GM12865 (cell line): ENCODE measurements around the gene SATB1.

ENCODE experiments used
- DNase-seq: peaks from one replicate; pipeline ENCODE4 v3.0.0; 2010; ENCODE audit warnings: low read depth
- H3K4me3 ChIP-seq: 2 replicates; pipeline ENCODE4 v1.5.1; 2011; ENCODE audit warnings: mild to moderate bottlenecking, low read depth, low read length, control low read depth
- TF ChIP-seq, protein P1 (sequence below): IDR thresholded peaks from 2 replicates; pipeline ENCODE4 v1.5.1; 2011; ENCODE audit warnings: low read length, control low read depth, low read depth, inconsistent platforms; ENCODE audit not compliant: insufficient read depth; ENCODE audit errors: missing control alignments

Gene SATB1

DNA sequence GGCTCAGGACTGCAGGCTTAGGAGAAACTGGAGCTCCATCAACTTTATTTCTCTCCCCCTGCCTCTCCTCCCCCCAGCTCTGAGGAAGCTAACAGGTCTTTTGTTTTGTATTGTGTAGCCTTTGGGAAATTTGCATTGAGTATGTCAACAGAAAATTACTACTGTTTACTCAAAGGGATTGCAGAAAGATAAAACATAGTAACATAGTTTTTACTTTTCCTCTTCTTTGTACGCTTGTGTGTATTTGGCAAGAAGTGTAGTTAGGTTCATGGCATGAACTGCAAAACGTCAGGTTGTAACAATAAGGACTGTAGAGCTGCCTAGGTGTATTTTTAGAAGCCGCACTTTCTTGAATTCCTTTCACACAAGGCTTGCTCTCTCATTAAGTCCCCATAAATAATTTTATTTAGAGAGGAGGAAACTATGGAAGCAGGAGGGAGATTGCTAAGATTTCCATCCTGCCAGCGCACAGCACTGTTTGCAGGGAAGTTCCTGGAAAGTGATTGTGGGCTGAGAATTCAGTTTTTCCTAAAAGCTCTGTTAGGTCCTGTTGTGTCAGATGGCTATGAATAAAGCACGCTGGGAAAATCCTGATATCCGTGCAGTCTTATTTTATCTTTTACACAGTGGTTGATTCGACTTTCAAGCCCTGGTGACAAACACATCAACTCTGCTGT lies 21.1 kb upstream of the SATB1 start:
- TF ChIP-seq, protein P1, sequence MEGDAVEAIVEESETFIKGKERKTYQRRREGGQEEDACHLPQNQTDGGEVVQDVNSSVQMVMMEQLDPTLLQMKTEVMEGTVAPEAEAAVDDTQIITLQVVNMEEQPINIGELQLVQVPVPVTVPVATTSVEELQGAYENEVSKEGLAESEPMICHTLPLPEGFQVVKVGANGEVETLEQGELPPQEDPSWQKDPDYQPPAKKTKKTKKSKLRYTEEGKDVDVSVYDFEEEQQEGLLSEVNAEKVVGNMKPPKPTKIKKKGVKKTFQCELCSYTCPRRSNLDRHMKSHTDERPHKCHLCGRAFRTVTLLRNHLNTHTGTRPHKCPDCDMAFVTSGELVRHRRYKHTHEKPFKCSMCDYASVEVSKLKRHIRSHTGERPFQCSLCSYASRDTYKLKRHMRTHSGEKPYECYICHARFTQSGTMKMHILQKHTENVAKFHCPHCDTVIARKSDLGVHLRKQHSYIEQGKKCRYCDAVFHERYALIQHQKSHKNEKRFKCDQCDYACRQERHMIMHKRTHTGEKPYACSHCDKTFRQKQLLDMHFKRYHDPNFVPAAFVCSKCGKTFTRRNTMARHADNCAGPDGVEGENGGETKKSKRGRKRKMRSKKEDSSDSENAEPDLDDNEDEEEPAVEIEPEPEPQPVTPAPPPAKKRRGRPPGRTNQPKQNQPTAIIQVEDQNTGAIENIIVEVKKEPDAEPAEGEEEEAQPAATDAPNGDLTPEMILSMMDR = no peak
- no peak overlapping the region for H3K4me3 ChIP-seq
- DNase-seq = no peak

DNA sequence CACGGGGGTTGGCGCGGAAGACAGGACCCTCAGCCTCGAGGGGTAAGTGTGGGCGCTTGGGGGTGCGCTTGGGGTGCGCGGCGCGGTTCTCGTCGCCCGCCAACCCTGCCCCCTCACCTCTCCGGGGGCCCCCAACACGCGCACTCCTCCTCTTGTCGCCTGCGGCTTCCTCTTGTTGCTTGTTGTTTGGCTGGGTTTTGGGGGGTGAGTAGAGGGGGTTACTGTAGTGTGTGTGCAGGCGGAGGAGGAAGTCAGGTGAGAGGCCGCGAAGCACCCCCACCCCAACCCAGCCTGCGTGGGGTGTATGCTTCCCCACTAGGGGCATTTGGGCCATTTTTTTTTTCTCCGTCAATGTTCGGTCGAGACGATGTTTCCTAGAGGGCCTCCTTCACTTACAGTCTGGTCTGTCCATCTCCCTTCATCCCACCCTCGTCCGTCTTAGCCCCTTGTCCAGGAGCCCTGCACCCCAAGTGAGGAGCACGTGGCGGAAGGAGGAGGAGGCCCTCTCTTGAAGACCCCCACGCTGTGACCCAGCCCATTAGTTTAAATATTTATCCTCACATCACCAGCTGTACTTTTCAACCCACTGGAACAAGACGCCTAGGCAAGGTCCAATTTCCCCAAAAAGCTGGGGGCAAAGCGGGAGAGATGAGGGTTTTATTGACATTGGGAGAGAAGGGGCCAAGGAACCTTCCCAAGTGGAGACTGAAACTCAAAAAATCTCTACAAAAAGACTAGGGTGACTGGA lies 20.4 kb upstream of the SATB1 start:
- no peak for DNase-seq
- no peak overlapping the region for H3K4me3 ChIP-seq
- TF ChIP-seq, protein P1 = no peak

DNA sequence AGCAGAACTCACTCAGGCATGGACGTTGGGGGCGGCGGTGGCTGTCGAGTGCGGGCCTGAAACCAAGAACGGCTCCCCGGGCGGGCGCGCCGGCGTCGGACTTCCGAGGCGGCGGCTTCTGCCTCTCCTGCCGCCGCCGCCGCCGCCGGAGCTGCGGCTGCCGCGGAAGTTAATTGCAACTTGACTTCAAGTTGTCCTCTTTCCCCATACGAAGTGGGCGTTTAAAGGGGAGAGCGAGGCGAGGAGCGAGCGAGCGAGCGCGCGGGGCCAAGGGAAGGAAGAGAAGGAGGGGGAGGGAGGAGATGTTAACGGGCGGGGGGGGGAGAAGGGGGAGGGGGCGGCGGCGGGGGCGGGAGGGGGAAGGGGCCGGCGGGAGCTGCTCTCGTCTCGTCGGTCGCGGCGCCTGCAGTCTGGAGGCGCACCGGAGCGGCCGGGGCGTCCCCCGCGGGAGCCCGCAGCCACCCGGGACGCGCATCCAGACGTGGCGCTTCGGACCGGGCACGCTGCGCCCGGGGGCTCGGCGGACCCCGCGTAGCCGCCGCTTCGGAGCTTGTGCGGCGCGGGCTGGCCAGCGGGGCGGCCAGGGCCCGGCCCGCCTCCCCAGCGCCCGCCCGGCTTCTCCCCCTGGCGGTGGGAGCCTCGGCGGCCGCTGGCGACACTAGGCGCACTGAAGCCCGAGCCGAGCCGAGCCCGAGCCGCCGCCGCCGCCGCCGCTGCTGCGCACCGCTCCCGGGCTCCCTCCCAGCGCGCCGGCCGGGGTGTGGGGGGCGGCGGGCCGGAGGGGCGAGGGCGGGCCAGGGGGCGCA lies 19.7 kb upstream of the SATB1 start:
- peak; percentile 40 for DNase-seq

DNA sequence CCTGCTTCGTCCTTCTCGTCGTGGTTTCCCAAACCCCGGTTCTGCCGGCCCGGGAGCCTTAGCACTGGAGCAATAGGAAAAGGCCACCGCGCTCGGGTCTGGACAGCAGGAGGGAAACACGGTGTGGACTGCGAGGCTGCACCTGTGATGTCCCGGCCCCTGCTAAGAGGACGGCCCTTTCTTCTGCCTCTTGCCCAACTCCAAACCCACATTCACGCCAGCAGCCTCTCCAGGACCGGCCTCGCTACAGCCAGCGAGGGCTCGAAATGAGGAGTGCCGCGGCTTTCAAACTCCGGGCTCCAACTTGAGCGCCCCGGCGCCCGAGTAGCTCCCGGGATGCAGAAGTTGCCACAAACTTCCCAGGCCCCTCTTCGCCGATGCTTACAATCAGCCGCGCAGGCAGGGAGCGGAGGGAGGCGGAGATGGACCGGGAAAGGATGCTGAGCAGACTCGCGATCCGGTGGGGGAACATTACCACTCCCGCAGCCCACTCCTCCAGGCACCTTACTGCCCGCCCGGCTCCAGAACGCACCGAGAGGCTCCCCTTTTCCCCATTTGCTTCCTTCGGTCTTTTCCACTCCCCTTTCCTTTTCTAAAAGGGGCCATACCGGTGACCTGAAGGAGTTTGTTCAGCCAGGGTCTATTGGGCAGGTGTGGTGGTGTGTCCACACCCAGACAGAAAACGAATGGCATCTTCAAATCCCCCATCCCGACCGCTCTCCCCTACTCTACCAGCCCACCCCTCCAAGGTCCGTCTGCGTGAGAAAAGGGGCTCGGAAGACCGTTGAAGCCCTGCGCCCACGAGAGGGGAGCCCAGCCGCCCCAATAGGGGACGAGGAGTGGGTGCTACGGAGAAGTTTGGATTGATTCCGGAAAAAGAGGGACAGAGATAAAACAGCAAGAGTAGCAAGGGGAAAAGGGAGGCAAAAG lies 18.8 kb upstream of the SATB1 start:
- no peak overlapping the region for H3K4me3 ChIP-seq
- no peak for DNase-seq
- TF ChIP-seq, protein P1 = no peak

More for the DNA sequence above, 19.7 kb upstream of the SATB1 start:
- H3K4me3 ChIP-seq = no peak overlapping the region
- TF ChIP-seq, protein P1 = peak; percentile 34

DNA sequence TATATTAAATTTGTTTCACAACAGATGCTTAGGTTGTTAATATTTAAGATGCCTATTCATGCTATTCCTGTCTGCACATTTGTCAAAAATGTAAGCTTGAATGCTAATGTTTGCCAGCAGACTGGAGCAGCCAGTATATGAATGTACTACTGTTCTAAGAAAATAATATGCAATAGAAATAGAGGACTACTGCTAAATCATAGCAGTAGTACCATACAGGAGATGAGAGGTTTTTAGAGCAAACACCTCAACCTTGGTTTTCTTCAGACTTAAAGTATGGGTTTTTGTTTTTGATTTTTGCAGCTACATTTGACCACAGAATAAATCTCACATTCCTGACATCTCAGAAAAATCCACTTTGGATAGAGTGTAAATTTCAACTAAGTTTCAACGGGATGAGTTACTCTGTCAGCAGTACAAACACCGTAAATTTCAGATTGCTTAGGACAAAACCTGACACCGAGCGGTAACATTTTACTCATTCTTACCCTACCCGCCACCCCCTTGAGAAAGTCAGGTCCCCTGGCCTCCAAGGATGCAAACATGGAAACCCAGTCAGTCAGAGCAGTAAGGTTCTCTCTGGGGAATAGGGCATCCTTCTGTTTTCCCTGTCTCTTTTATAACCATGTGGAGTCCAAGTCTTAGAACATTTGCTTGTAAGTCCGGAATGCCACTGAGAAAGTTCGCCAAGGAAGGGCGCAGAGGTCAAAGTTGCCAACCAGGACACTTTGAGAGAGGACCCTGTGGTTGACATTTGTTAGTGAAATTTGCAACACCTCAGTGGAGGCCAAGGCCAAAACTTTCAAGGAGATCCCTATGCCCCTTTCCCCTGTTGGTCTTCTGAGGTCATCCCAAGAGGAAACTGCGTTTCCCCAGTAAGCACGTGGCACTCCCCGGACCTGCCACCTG lies 17.9 kb upstream of the SATB1 start:
- no peak for DNase-seq
- no peak overlapping the region for H3K4me3 ChIP-seq
- TF ChIP-seq, protein P1 = no peak

DNA sequence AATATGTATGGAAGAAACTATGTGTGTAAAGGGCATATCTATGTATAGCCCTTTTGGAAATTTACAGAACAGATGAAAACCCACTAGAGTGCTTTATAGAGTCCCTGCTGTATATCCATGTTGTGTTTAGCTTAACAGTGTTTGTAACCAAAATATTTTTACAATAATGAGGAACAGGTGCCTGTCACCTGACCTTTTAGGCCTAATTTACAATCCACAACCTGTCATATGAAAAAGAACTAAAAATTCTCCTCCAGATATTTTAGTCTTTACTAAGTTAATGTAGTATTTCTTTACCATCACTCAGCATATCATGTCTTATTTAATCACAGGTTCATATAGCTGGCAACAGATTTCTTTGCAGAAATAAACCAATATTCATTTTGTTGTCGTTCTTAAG lies 16.4 kb upstream of the SATB1 start:
- H3K4me3 ChIP-seq = no peak overlapping the region
- TF ChIP-seq, protein P1 = no peak
- DNase-seq = no peak
